GM23248 (cell line): ENCODE data around the gene ZNF488. TPM values are rescaled to one million over a fixed set of nuclear protein-coding genes. Genes with fewer than 3 reads are reported as not detected.

Experiments
- DNase-seq: peaks from one replicate; pipeline ENCODE4 v3.0.0-alpha.2; 2015
- H2AFZ ChIP-seq: fragments of 200-600 bp; sonication (generic); 2 replicates; pipeline ENCODE4 v1.6.1; 2016; ENCODE audit warnings: antibody characterized with exemption
- H3F3A ChIP-seq: fragments of 200-600 bp; sonication (generic); 2 replicates; pipeline ENCODE4 v1.6.1; 2016; ENCODE audit warnings: mild to moderate bottlenecking, antibody characterized with exemption, mixed run types; ENCODE audit not compliant: insufficient read depth
- H3K27ac ChIP-seq: fragments of 200-600 bp; sonication (generic); 2 replicates; pipeline ENCODE4 v1.5.1; 2016; ENCODE audit warnings: mild to moderate bottlenecking
- H3K27me3 ChIP-seq: fragments of 200-600 bp; sonication (generic); replicated peaks from 2 replicates; pipeline ENCODE4 v1.6.1; 2016; ENCODE audit warnings: mild to moderate bottlenecking; ENCODE audit not compliant: insufficient read depth
- H3K36me3 ChIP-seq: fragments of 200-600 bp; sonication (generic); 2 replicates; pipeline ENCODE4 v1.6.1; 2016; ENCODE audit warnings: low read depth, mild to moderate bottlenecking
- H3K4me1 ChIP-seq: fragments of 200-600 bp; sonication (generic); 2 replicates; pipeline ENCODE4 v1.6.1; 2016; ENCODE audit warnings: mild to moderate bottlenecking; ENCODE audit not compliant: insufficient read depth
- H3K4me2 ChIP-seq: fragments of 200-600 bp; sonication (generic); one replicate; pipeline ENCODE4 v1.6.1; 2016; ENCODE audit warnings: mild to moderate bottlenecking; ENCODE audit not compliant: unreplicated experiment
- H3K4me3 ChIP-seq: fragments of 200-600 bp; sonication (generic); 2 replicates; pipeline ENCODE4 v1.5.1; 2016; ENCODE audit warnings: mild to moderate bottlenecking
- H3K79me2 ChIP-seq: fragments of 200-600 bp; sonication (generic); 2 replicates; pipeline ENCODE4 v1.6.1; 2016; ENCODE audit warnings: mild to moderate bottlenecking; ENCODE audit not compliant: insufficient read depth
- H3K9ac ChIP-seq: fragments of 200-600 bp; sonication (generic); 2 replicates; pipeline ENCODE4 v1.6.1; 2016; ENCODE audit warnings: mild to moderate bottlenecking
- H3K9me2 ChIP-seq: fragments of 200-600 bp; sonication (generic); 2 replicates; pipeline ENCODE4 v1.6.1; 2016; ENCODE audit warnings: mixed run types, mild to moderate bottlenecking, moderate library complexity; ENCODE audit not compliant: insufficient read depth
- H3K9me3 ChIP-seq: fragments of 200-600 bp; sonication (generic); one replicate; pipeline ENCODE4 v1.6.1; 2017; ENCODE audit warnings: low read depth
- H4K20me1 ChIP-seq: fragments of 200-600 bp; sonication (generic); 2 replicates; pipeline ENCODE4 v1.6.0; 2016; ENCODE audit not compliant: insufficient read depth
- EZH2 ChIP-seq: fragments of 200-600 bp; sonication (generic); IDR thresholded peaks from 2 replicates; pipeline ENCODE4 v1.6.1; 2018; ENCODE audit warnings: antibody characterized with exemption, mild to moderate bottlenecking; ENCODE audit not compliant: insufficient read depth, poor library complexity, severe bottlenecking
- EZH2phosphoT487 ChIP-seq: fragments of 200-600 bp; sonication (generic); IDR thresholded peaks from 2 replicates; pipeline ENCODE4 v1.6.1; 2018; ENCODE audit warnings: antibody characterized with exemption, moderate library complexity, mild to moderate bottlenecking, low read depth; ENCODE audit not compliant: insufficient read depth
- WGBS, 2 experiments: methylation state at CpG; one replicate each; pipeline ENCODE4 v1.1.6; 2015 to 2017; ENCODE audit warnings: low lambda C conversion rate in 2 of 2, low coverage in 1 of 2; ENCODE audit errors: missing lambda C conversion rate in 2 of 2; 5-methylcytosine and 5-hydroxymethylcytosine counted together
- in situ Hi-C: fragments of 300-500 bp; cut with MboI; formaldehyde crosslinking; loops from 2 replicates; pipeline ENCODE4 v1.15.0; 2020
- polyA plus RNA-seq: library from polyadenylated mRNA; unstranded; fragments of >200 nt; fragmentation: Nextera tagmentation; extraction: Ambion mirVana; gene quantifications from 2 replicates; pipeline ENCODE4 v1.2.1, GENCODE V29; 2016
- total RNA-seq: library from RNA; depleted of rRNA; stranded (reverse); fragments of >200 nt; shearing (Covaris generic); gene quantifications from 2 replicates; pipeline ENCODE4 v1.2.3, GENCODE V29; 2014

Gene ZNF488
- total and polyA plus RNA-seq, 2 experiments from 2014 or later, result 0.11 TPM; not detected in 1

DNA sequence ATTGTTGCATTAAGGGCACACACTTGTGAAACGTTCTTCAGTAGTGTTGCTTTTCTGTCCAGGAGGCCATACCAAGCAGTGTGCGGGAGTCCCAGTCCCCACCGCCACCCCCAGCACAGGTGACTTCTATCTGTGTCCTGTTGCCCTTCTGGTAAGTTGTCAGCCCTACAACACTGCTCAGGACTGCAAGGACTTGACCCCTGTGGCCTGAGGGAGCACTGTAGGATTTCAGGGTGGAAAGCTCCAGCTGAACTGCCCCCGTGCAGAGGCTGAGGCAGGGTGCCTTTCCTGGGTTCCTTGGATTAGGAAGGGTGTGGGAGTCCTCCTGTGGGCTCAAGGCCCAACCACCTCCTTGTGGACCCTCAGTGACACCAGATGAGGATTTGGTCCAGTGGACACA is 26.8 kb upstream of the ZNF488 start:
- Histone ChIP-seq H3K79me2 (no peaks in the 10 kb centered on the region), H3K4me3 (no peak overlapping the region), H3K9me2 (no peaks in the 10 kb centered on the region), H3F3A (no peaks in the 10 kb centered on the region), H3K4me1 (peaks cover 13% of the 10 kb centered on the region), H3K4me2 (no peak overlapping the region), H3K27me3 (no peaks in the 10 kb centered on the region), H3K27ac (no peak overlapping the region), H2AFZ (no peak overlapping the region), H3K9me3 (no peaks in the 10 kb centered on the region), H4K20me1 (no peaks in the 10 kb centered on the region), H3K9ac (no peak overlapping the region), H3K36me3 (no peaks in the 10 kb centered on the region)
- WGBS, 2 experiments, result 70 to 80% methylated on average over 4 of the region's 4 CpGs
- in situ Hi-C loops, result no loop called here
- no peak for DNase-seq
- TF ChIP-seq EZH2phosphoT487, result no peak
- no peak for TF ChIP-seq EZH2

DNA sequence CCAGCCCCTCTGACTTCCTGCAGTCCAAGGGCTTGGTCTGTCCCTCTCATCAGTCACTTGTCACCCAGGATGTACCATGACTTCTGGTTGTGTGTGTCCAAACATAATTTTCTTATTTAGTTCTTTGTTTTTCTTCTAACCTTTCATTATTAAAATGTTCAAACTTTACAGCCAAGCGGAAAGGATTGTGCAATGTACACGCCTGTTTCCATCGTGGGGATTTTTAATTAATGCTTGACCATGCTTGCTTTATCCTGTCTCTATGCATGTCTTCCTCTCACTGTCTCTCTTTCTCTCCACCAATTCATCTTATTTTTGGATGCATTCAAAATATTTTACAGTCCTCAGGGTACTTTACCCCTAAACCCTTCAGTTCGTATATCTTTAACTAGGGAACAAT is 26.2 kb upstream of the ZNF488 start:
- no peak for DNase-seq
- Histone ChIP-seq H3K4me1 (peaks cover 13% of the 10 kb centered on the region), H3K9me3 (no peaks in the 10 kb centered on the region), H3K9ac (no peak overlapping the region), H3K4me3 (no peak overlapping the region), H3K9me2 (no peaks in the 10 kb centered on the region), H3F3A (no peaks in the 10 kb centered on the region), H4K20me1 (no peaks in the 10 kb centered on the region), H2AFZ (no peak overlapping the region), H3K27ac (no peak overlapping the region), H3K4me2 (no peak overlapping the region), H3K36me3 (no peaks in the 10 kb centered on the region), H3K27me3 (no peaks in the 10 kb centered on the region), H3K79me2 (no peaks in the 10 kb centered on the region)
- in situ Hi-C loops, result no loop called here
- TF ChIP-seq EZH2phosphoT487, result no peak
- TF ChIP-seq EZH2, result no peak
- 61 to 70% methylated on average over 4 of the region's 4 CpGs for WGBS, 2 experiments

DNA sequence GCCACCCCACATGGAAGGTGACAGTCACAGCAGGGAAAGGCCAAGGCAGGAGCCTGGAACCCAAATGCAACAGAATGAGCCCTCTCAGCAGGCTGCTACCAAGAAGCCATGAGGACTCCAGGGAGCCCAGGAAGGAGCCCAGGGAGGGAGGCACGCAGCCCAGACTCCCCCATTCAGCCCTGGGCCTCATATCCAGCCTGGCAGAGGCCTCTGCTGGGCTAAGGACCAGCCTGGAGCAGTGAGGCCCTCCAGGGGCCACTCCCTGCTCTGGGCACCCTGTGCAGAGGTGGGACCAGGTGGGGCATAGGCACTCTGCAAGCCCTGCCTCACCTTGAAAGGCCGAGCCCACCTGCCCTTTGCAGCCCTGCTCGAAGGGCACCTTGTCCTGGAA is 25.8 kb upstream of the ZNF488 start:
- Histone ChIP-seq H3K27me3 (no peaks in the 10 kb centered on the region), H3K9me2 (no peaks in the 10 kb centered on the region), H3K4me1 (peaks cover 13% of the 10 kb centered on the region), H3K9me3 (no peaks in the 10 kb centered on the region), H3K4me3 (no peak overlapping the region), H3K79me2 (no peaks in the 10 kb centered on the region), H2AFZ (no peak overlapping the region), H3K36me3 (no peaks in the 10 kb centered on the region), H4K20me1 (no peaks in the 10 kb centered on the region), H3K9ac (no peak overlapping the region), H3F3A (no peaks in the 10 kb centered on the region), H3K4me2 (no peak overlapping the region), H3K27ac (no peak overlapping the region)
- no peak for TF ChIP-seq EZH2phosphoT487
- no peak for TF ChIP-seq EZH2
- DNase-seq, result no peak
- in situ Hi-C loops, result no loop called here
- WGBS, 2 experiments, result 51 to 54% methylated on average over 3 of the region's 3 CpGs

DNA sequence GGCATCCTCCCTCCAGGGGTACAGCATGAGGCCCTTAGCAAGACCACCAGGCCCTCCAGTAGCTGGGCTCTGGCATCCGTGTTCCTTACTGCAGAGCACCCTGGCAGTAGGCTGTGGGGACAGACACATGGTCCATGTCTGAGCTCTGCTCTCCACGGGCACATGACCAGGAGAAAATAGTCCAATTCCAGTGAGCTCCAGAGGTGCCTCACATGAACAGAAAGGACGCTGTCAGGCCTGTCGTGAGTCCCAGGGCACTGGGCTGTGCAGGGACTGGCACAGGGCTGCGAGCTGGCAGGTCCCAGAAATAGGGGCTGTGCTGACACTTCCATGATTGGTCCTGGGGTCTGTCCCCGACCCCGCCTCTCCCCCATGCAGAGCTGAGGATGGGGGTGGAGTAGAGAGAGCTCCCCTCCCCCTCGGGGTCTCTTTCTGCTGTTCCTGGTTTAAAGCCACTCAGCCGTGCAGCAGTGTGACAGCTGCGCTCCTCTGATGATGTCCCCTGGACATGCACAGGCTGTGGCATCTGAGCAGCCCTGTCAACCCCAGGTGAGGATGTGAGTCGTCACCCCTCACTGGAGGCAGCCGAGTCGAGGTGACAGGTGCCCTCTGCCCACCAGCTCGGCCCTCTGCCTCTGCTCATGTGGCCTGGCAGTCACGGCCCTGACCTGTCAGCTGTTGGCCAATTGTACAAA is 25.2 kb upstream of the ZNF488 start:
- Histone ChIP-seq H3K36me3 (no peaks in the 10 kb centered on the region), H2AFZ (no peak overlapping the region), H3K9me3 (no peaks in the 10 kb centered on the region), H3K9me2 (no peaks in the 10 kb centered on the region), H3K4me1 (peaks cover 13% of the 10 kb centered on the region), H3F3A (no peaks in the 10 kb centered on the region), H3K4me3 (no peak overlapping the region), H3K9ac (no peak overlapping the region), H3K27me3 (no peaks in the 10 kb centered on the region), H4K20me1 (no peaks in the 10 kb centered on the region), H3K79me2 (no peaks in the 10 kb centered on the region), H3K4me2 (no peak overlapping the region), H3K27ac (no peak overlapping the region)
- in situ Hi-C loops, result no loop called here
- no peak for DNase-seq
- TF ChIP-seq EZH2 (no peak), EZH2phosphoT487 (no peak)
- WGBS, 2 experiments, result 80 to 84% methylated on average over 15 of the region's 15 CpGs

DNA sequence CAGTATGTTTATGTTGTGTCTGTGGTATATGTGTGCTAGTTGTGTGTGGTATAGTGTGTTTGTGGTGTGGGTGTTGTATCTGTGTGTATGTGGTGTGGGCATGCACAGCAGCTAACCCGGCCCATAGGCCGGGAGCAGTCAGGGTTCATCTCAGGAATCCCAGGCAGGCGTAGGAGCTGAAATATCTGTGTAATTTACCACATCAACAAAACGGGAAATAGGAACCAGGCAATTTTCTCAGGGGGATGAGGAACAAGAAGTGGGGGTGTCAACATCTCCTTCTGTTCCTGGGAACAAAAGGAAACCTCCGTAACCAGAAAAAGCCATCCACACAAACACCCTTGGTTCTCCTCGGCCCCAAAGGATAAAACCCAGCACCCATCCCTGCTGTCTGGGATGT is 24.5 kb upstream of the ZNF488 start:
- Histone ChIP-seq H3K79me2 (no peaks in the 10 kb centered on the region), H3K36me3 (no peaks in the 10 kb centered on the region), H3K4me2 (no peak overlapping the region), H3K4me3 (no peak overlapping the region), H2AFZ (no peak overlapping the region), H3K9ac (no peak overlapping the region), H3K27ac (no peak overlapping the region), H3K27me3 (no peaks in the 10 kb centered on the region), H3F3A (no peaks in the 10 kb centered on the region), H3K9me2 (no peaks in the 10 kb centered on the region), H3K4me1 (peaks cover 19% of the 10 kb centered on the region), H3K9me3 (no peaks in the 10 kb centered on the region), H4K20me1 (no peaks in the 10 kb centered on the region)
- in situ Hi-C loops, result no loop called here
- no peak for DNase-seq
- no peak for TF ChIP-seq EZH2
- no peak for TF ChIP-seq EZH2phosphoT487
- 88 to 89% methylated on average over 6 of the region's 6 CpGs for WGBS, 2 experiments
